ENCODE measurements around the gene DNAH12. TPM values are rescaled to one million over a fixed set of nuclear protein-coding genes. Genes with fewer than 3 reads are reported as not detected.

DNAH12 gene
- under 0.01 TPM in 1 of 2 replicates, not detected in the other for total RNA-seq

GRCh38 chr3:57544181-57545125, at the start of gene DNAH12:
TSS of gene DNAH12 (minus strand) at chr3:57544344. CDS start at chr3:57542870, 1,474 bp downstream.
- DNase-seq (ENCODE audit: low read depth in 2 of 2) = peak; percentile 50 to 77

GRCh38 chr3:57592306-57592705, 48.2 kb upstream of the DNAH12 start:
- no peak for DNase-seq (ENCODE audit: low read depth in 2 of 2)

GRCh38 chr3:57587905-57588304, 43.8 kb upstream of the DNAH12 start:
- DNase-seq (ENCODE audit: low read depth in 2 of 2) = no peak

GRCh38 chr3:57586778-57587177, 42.6 kb upstream of the DNAH12 start:
- DNase-seq (ENCODE audit: low read depth in 2 of 2) = no peak

GRCh38 chr3:57583544-57583943, 39.4 kb upstream of the DNAH12 start:
- DNase-seq (ENCODE audit: low read depth in 2 of 2) = no peak

GRCh38 chr3:57582474-57583168, 38.5 kb upstream of the DNAH12 start:
- peak in 1 of 2 donors; percentile 24 for DNase-seq (ENCODE audit: low read depth in 2 of 2)

GRCh38 chr3:57577801-57578200, 33.7 kb upstream of the DNAH12 start:
- no peak for DNase-seq (ENCODE audit: low read depth in 2 of 2)

- DNase-seq (ENCODE audit: low read depth in 2 of 2) = peak in 1 of 2 donors; percentile 40
Observed at GRCh38 chr3:57575966-57576626, 32.0 kb upstream of the DNAH12 start.

- DNase-seq (ENCODE audit: low read depth in 2 of 2) = no peak
Observed at GRCh38 chr3:57572096-57572495, 28.0 kb upstream of the DNAH12 start.

- no peak for DNase-seq (ENCODE audit: low read depth in 2 of 2)
Observed at GRCh38 chr3:57570878-57571277, 26.7 kb upstream of the DNAH12 start.

GRCh38 chr3:57569859-57570450, 25.8 kb upstream of the DNAH12 start:
- DNase-seq (ENCODE audit: low read depth in 2 of 2) = no peak

GRCh38 chr3:57559526-57559925, 15.4 kb upstream of the DNAH12 start:
- no peak for DNase-seq (ENCODE audit: low read depth in 2 of 2)

GRCh38 chr3:57557085-57557537, 13.0 kb upstream of the DNAH12 start:
- peak; percentile 56 to 60 for DNase-seq (ENCODE audit: low read depth in 2 of 2)

- peak; percentile 54 to 55 for DNase-seq (ENCODE audit: low read depth in 2 of 2)
Observed at GRCh38 chr3:57556459-57557084, 12.4 kb upstream of the DNAH12 start.

GRCh38 chr3:57555738-57556458, 11.8 kb upstream of the DNAH12 start, which contains the start of gene PDE12:
TSS of gene PDE12 (plus strand) at chr3:57556274. CDS start at chr3:57556380, 106 bp downstream.
- peak; percentile 87 to 92 for DNase-seq (ENCODE audit: low read depth in 2 of 2)

- no peak for DNase-seq (ENCODE audit: low read depth in 2 of 2)
Observed at GRCh38 chr3:57555306-57555705, 11.2 kb upstream of the DNAH12 start.

- no peak for DNase-seq (ENCODE audit: low read depth in 2 of 2)
Observed at GRCh38 chr3:57546616-57547015, 2.5 kb upstream of the DNAH12 start.

GRCh38 chr3:57545636-57546268, 1.6 kb upstream of the DNAH12 start:
- no peak for DNase-seq (ENCODE audit: low read depth in 2 of 2)

- no peak for DNase-seq (ENCODE audit: low read depth in 2 of 2)
Observed at GRCh38 chr3:57538465-57538864, 5.7 kb downstream of the DNAH12 start.

Data from lung microvascular endothelial cell (primary cell).